Amniotic epithelial cell (primary cell): ENCODE data around the gene PTPRN2.

Experiments used
- DNase-seq: peaks from one replicate; pipeline ENCODE4 v3.0.0-alpha.2; 2010; ENCODE audit warnings: low read depth

The PTPRN2 gene

DNA sequence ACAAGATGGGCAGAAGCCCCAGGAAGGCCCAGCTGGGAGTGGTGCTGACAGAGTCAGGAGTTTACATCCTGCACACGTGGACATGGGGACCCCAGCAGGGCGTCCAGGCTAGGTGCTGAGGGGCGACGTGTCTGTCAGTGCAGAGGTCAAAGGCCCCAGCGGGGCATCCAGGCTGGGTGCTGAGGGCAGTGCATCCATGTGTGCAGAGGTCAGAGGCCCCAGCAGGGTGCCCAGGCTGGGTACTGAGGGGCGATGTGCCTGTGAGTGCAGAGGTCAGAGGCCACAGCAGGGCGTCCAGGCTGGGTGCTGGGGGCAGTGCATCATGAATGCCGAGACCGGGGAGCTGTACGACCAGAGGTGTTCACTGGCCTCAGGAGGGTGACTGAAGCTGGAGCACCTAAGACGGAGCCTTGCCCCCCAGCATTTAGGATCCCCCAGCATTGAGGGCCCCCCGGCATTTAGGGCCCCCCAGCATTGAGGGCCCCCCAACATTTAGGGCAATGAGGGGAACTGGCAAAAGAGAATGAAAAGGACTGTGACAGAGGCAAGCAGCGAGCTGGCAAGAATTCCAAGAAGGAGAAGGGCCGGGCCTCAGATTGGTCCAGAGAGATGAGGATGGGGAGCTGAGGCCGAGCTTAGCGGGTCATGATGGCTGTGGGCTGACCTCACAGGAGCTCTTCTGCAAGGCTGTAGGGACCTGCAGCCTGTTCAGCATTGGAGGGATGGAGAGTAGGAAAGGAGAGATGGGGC is 474.9 kb downstream of the PTPRN2 start:
- DNase-seq, result no peak

DNA sequence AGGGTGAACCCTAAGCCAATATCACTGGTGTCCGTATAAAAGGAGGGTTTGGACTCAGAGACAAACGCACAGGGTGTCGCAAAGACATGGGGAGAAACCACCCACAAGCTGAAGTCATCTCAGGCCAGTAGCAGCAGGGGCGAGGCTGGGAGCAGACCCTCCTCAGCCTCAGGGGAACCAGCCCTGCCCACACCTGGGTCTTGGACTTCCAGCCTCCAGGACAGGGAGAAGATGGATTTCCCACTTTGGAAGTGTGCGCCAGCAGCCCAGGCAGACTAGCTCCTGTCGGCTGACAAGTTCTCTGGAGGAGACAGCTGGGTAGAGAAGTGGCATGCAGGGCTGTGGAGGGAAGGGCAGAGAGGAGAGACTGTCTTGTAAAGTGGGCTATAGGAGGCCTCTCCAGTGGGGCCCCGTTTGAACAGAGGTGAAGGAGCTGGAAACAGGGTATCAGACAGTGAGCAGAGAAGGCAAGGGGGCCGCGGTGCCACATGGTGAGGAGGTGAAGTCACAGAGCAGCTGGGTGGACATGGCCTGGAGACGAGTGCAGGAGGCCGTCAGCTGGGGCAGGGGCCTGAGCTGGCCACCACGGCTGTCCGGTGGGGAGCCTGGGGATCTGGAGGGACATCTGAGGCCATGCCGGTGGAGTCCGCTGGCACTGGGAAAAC is 475.6 kb downstream of the PTPRN2 start:
- DNase-seq, result no peak

DNA sequence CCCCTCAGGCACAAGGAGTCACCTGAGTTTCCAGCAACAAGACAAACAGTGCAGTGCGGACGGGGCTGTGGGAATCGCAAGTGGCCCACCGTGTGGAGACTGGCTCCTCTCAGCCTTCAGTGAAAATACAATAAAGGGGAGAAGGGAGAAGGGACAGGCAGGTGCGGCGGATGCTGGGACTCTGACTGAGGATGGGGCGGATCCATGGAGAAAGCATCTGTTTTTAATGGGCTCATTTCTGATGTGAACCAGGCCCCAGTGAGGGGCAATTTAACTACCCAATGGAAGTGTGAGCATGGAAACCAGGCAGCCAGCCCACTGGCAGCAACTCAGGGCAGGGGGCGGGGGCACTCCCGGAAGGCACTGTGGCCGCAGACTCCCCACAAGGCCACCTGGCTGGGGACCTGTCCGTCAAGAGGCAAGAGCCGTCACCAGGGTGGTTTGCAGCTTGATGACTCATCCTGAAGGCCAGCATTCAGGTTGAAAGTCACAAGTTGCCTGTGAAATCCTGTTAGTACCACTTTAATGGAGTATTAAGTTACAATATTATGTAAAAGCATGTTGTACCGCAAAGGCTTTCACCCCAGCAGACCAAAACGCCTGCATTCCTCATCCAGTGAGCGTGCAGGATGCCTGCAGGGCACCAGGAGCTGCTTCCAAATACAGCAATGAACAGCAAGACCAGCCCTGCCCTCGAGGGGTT is 476.4 kb downstream of the PTPRN2 start:
- no peak for DNase-seq

DNA sequence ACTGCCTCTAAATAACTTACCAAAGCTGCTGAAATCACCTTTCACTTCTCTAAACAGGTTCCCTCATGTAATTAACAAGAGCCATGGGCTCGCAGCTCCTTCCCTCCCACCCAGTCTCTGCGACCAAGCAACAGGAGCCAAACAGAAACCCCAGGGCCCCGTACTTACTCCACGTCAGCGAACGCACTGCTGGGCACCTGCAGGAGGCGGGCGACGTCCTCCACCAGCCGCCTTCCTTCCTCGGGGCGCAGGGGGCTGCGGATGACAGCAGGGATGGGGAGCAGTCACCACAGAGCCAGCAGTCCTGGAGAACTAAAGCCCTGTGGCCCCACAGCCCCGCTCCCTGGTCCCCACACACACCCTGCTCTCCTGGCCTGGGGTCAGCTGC is 477.0 kb downstream of the PTPRN2 start:
- DNase-seq, result no peak

DNA sequence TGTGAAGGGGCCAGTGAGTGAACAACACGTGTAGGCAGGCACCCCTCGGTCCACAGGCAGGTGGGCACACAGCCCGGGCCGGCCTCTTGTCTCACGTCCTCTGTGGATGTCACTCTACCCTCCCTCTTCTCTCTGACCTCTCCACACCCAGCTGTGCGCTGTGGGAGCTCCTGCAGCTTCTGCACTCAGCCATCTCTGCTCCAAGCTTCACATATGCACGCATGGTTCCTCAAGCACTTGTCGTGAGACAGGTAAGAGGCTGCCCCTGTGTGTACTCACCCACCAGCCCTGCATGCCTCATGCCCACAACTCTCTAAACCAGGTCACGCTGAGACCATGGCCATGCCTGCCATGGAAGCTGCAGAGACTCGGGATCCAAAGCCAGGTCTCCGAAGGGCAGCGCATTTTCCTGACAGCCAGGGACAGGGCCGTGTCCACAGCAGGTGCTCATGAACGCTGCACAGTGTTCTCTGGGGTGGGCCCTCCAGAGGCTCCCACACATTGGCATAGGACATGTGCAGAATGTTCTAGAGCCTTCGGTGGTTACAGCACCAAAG is 477.5 kb downstream of the PTPRN2 start:
- DNase-seq, result no peak

DNA sequence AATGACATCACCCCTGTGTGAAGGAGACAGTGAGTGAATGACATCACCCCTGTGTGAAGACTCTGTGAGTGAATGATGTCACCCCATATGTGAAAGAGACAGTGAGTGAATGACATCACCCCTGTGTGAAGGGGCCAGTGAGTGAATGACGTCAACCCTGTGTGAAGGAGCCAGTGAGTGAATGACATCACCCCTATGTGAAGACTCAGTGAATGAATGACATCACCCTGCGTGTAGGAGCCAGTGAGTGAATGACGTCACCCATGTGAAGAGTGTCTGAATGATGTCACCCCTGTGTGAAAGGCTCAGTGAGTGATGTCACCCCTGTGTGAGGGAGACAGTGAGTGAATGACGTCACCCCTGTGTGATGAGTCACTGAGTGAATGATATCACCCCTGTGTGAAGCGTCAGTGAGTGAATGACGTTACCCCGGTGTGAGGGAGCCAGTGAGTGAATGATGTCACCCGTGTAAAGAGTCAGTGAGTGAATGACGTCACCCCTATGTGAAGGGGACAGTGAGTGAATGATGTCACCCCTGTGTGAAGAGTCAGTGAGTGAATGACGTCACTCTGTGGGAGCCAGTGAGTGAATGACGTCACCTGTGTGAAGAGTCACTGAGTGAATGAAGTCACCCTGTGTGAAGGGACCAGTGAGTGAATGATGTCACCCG is 478.1 kb downstream of the PTPRN2 start:
- DNase-seq, result no peak

DNA sequence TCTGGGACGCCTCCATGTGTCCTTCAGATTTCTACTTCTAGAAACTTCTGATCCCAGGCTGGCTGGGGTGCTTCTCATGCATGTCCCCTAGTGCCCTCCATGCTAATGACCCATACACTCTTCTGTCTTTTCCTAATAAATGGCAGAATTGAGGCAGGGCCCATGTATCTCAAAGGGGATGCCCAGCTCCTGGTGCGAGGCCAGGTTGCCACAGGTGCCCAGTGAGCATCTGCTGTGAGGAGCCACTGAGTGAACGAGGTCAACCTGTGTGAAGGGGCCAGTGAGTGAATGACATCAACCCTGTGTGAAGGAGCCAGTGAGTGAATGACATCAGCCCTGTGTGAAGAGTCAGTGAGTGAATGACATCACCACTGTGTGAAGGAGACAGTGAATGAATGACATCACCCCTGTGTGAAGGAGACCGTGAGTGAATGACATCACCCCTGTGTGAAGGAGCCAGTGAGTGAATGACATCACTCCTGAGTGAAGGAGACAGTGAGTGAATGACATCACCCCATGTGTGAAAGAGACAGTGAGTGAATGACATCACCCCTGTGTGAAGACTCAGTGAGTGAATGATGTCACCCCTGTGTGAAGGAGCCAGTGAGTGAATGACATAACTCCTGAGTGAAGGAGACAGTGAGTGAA is 478.9 kb downstream of the PTPRN2 start:
- no peak for DNase-seq

DNA sequence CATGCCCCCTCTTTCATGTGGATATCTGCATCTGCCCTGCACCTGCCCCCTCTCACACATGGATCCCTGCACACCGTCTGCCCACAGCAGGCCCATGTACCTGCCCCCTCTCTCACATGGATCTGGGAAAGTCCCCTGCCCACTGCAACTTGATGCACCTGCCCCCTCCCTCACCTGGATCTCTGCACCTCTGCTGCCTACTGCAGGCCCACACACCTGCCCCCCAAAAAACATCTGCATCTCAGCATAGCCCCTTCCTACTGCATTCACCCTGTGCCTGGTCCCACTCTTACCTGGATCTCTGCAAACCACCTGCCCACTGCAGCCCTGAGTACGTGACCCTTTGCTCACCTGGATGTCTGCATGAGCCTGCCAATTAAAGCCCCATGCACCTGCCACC is 479.8 kb downstream of the PTPRN2 start:
- DNase-seq, result no peak

DNA sequence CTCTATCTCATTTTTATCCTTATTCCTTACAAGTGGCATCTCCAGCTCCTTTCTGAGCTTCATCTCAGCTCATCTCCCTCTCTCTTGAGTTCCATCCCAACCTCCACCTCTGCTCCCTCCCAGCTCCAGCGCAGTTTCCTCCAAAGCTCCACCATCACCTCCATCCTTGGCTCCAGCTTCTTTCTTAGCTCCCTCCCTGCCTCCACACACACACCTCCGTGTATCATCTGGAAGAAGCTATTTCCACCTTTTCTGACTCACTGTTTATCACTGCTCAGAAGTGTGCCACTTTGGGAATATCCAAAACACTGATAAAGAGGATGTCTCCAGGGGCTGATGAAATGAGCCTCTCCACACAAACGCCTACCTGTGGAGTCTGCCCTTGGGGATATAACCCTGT is 481.4 kb downstream of the PTPRN2 start:
- no peak for DNase-seq

DNA sequence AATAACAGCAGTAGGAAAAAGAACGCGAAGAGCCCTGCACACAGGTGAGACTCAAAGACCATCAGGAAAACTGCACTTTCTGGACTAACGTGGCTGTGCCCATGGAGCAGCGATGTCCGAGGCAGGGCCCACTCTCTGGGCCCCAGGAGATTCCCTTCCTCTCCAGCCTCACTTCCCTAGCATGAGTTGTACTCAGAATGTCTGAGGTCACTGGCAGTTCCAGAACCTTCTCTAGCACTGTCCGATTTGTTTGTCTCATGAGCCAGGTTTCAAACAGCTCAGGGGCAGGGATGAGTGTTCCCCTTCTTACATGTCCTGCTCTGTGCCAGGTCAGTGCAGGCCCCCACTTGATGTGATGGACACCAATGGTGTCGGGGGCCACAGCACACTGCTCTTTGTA is 484.2 kb downstream of the PTPRN2 start:
- DNase-seq, result no peak

DNA sequence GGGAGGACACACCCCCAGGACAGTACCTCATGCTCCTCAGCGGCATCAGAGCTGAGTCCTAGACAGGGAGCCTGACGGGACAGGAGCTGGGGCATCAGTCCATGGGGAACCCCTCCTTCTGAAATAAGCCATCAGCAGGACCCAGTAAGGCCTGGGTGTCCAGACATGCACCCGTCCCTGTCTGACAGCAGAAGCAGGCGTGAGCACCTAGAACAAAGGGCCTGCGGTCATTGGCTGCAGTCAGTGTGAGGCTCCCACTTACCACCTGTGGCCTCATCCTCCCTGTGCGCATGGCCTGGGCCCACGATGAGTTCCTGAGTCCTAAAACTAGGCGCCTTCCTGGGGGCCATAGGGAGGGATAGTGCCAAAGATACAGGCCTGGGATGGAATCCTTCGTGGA is 484.7 kb downstream of the PTPRN2 start:
- DNase-seq, result no peak

DNA sequence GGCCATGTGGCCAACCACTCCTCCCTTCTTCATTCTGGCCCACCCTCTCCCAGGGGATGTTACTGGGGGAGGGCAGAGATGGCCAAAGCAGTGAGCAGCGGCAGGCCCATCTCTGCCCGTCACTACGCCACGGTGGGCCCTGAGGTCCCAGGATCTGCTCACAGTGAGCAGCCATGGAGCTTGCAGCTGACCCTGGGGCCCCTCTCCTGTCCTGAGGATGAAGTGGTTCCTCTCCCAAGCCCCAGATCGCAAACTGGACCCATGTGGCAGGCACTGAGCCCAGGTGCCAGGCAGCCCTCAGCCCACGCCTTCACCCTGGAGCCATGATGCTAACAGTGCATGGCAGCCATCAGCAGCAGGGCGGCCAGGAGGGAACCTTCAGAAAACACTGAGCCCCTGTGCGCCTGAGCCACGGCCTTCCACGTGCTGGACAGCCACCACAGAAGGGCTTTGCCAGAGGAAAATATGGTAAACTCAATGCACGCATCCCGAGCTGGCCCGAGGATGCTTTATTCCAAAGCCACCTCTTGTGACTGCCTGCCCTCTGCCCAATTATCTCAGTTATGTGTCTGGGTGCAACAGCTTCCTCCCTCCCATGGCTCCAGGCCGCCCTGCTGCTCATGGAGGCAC is 485.7 kb downstream of the PTPRN2 start:
- DNase-seq, result no peak

DNA sequence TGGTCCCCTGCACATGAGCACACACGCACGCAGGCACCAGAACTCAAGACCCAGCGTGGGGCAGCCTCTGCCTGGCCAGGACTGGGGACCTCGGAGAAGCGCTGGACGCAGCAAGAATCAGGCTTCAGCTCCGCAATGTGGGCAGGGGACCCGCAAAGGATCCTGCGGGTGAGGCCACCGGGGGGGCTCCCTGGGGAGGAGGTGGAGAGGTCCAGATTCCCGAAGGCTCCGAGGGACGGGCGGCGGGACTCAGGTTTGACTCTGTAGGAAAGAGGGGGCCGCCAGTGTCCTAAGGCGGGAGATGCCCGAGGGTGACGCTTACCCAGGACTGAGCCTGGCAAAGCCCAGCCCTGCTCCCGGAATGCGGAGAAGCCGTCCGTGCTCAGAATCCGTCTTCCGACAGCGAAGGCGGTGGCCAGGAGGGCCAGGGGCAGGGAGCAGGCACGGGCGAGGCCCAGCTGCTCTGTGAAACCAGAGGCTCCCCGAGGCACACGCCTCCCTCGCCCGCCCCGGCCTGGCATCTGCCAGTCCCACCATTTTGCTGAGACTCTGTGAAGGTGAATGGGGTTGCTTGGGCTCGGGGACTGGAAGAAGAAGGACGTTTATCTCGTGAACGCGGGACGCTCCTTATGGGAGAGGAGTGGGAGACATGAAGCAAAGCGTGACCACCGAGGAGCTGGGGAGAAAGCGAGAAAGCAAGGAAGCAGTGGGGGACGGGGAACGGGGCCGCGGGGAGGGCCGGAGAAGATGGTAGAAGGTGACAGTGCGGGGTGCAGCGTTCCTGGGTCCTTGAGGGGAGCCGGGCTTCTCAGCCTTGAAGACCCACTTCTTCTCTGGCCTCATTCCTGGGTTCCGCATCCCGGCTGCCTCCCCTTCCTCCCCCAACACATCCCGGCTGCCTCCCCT is 489.2 kb downstream of the PTPRN2 start:
- no peak for DNase-seq

DNA sequence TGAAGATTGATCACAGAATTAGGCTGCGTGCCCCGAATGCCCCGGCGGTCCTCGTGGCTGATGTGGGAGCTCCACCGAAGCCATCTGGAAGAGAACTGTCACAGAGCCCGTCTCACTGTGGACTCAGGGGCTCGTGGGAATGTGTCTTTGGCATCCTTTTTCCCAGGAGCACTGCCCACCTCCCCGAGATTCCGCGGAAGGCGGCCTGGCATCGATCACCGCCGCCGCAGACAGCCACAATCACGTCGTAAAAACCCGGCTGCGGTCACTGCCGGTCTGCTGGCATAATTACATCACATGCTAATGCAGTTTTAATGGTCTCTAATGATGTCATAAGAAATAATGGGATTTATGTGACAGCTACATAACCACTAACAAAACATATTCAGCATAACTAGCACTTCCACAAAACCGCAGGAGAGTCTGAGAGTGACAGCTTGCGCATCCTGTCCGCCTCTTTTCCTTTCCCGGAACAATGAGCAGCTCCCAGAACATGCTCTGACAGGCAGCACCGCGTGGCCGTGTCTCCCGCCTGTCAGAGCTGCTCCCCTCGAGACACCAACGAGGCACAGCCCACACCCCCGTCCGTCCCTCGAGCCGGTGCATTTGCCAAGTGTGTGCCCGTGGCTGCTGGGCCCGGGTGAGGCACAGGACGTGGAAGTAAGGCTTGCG is 490.0 kb downstream of the PTPRN2 start:
- DNase-seq, result no peak

DNA sequence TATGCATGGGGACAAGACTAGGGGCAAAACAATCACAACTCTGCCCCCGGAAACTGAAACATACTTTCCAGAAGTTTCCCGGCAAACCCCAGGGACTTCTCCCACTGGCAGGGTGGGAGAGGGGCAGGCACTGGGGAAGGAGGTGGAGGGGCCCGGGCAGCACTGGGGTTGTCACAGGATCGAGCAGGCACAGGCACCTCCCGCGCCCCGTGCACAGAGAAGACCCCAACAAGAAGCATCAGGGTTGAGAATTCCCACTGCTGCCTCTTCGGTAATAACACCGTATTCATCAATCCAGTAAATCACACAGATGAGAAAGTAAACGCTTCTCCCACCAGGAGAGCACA is 490.5 kb downstream of the PTPRN2 start:
- DNase-seq, result no peak

DNA sequence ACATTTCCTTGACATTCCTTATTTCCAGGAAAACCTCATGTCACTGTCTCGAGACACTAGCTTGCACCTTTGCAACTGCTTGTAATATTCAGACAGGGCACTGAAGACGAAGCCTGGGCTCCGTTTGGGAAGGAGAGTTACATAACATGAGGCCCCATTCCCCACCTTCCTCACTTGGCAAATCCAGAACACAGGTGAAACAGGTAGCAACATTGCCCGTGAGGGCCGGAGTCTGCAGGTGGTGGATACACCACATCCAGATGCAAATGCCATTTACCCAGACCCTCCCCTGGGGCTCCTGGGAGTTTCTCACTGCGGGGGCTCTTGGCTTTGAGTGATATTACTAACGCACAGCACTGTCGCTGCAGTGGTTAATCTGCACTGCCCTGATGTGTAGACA is 491.0 kb downstream of the PTPRN2 start:
- no peak for DNase-seq

DNA sequence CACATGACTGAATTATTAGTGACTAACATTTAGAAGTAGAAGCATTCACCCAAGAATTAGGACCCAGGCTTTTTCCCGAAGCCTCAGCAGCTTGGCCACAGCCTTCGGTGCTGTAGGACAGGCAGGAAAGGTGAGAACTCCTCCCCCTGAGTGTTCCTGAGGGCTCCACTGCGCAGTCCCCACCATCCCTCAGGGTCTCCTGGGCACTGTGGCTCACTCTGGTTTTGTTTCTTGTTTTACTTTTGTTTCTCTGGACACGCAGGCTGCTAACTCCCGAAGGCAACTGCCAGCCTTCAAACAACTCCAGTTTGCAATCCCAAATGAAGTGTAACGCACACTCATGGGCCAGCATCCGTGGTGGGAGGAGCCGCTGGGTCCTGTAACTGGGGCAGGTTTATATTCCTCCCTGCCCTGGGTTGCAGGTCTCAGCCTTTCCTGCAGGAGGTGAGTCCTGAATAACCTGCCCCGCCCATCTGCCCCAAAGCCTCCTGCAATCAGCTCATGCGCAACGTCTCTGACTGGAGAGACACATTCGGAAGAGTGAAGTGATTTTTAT is 492.9 kb downstream of the PTPRN2 start:
- DNase-seq, result no peak

DNA sequence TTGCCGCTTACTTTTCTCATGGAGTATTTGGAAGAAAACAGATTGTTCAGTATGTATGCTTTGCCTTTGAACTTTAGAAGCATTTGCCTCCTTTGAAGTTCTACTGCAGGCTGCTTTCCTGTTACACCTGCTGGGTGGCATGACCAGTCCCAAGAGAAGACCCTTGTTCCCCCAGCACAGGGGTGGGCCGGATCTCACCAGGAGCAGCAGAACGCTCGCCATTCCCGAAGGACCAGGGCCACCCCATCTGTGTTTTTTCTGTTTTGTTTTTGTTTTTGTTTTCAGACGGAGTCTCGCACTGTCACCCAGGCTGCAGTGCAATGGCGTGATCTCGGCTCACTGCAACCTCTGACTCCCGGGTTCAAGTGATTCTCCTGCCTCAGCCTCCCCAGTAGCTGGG is 493.6 kb downstream of the PTPRN2 start:
- DNase-seq, result no peak

DNA sequence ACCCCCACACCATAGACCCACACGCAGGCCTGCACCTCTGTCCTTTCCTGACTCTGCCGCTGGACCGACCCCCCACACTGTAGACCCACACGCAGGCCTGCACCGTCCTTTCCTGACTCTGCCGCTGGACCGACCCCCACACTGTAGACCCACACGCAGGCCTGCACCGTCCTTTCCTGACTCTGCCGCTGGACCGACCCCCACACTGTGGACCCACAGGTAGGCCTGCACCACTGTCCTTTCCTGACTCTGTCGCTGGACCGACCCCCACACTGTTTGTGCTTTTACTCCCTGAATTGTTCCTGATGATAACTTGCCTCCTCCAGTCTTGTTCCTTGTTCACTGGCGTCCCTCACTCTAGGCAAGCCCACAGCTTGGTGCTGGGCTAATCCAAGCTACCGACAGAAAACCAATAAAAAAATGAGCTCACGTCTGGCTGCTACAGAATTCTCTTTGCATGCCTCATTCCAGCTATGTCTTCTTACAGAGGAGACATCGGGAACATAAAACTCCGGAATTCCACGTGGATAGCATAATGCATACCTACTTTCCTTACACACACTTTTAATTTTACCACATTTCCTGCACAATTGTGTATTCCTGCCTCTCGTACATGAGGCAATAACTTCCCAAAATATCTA is 494.3 kb downstream of the PTPRN2 start:
- DNase-seq, result no peak
